Urothelium cell line (cell line): ENCODE results near the gene NUDT8.
"Not testable (repeated sequence)": the region's sequence is repeated elsewhere in the genome, so short reads cannot be mapped to it uniquely, and the experiment has no call there.

Experiments
- DNase-seq: peaks from one replicate; pipeline ENCODE4 v3.0.0; 2011; ENCODE audit warnings: low spot score, mixed read lengths
- FAIRE-seq: peaks from 2 replicates; lab custom pipeline; 2011; peaks lifted over from hg19 to GRCh38; lab: Jason Lieb, UNC

Gene NUDT8

GRCh38 chr11:67662142-67662834 lies 32.6 kb upstream of the NUDT8 start:
- DNase-seq (no peak), FAIRE-seq (no peak)

- DNase-seq, FAIRE-seq: not testable (repeated sequence)
Measured at GRCh38 chr11:67660752-67661151, 31.0 kb upstream of the NUDT8 start.

GRCh38 chr11:67659651-67660165 lies 30.0 kb upstream of the NUDT8 start:
- not testable (repeated sequence) for DNase-seq, FAIRE-seq

- FAIRE-seq (no peak), DNase-seq (no peak)
Measured at GRCh38 chr11:67657300-67657699, 27.6 kb upstream of the NUDT8 start.

- DNase-seq: no peak
- FAIRE-seq: no peak
Measured at GRCh38 chr11:67656278-67656922, 26.7 kb upstream of the NUDT8 start.

GRCh38 chr11:67654225-67654624 lies 24.5 kb upstream of the NUDT8 start:
- no peak for FAIRE-seq
- DNase-seq: no peak

GRCh38 chr11:67652965-67653845 lies 23.5 kb upstream of the NUDT8 start:
- DNase-seq: no peak
- no peak for FAIRE-seq

GRCh38 chr11:67651976-67652781 lies 22.4 kb upstream of the NUDT8 start:
- DNase-seq: no peak
- FAIRE-seq: no peak

GRCh38 chr11:67649634-67650510 lies 20.1 kb upstream of the NUDT8 start:
- DNase-seq: no peak
- FAIRE-seq: peak; percentile 98

- DNase-seq (no peak), FAIRE-seq (no peak)
Measured at GRCh38 chr11:67648796-67649613, 19.3 kb upstream of the NUDT8 start.

- DNase-seq (peak; percentile 80), FAIRE-seq (no peak)
Measured at GRCh38 chr11:67648140-67648795, 18.5 kb upstream of the NUDT8 start.

GRCh38 chr11:67647471-67647870 lies 17.7 kb upstream of the NUDT8 start:
- DNase-seq (no peak), FAIRE-seq (no peak)

GRCh38 chr11:67646535-67647336 lies 17.0 kb upstream of the NUDT8 start:
- FAIRE-seq: no peak
- no peak for DNase-seq

GRCh38 chr11:67645521-67646461 lies 16.1 kb upstream of the NUDT8 start:
- no peak for FAIRE-seq

GRCh38 chr11:67644472-67645418 lies 15.0 kb upstream of the NUDT8 start:
- DNase-seq (no peak), FAIRE-seq (no peak)

More at GRCh38 chr11:67645521-67646461, 16.1 kb upstream of the NUDT8 start:
- DNase-seq: no peak
